ENCODE measurements around the gene COL4A4. TPM values are rescaled to one million over a fixed set of nuclear protein-coding genes. Genes with fewer than 3 reads are reported as not detected.

COL4A4 gene
- total RNA-seq, 5 donors from 2014 or later (not counting 1 experiment from before 2014, with no cell fraction given) = 0.08 to 0.28 (median 0.20) TPM

GRCh38 chr2:227020416-227020815, 143.6 kb downstream of the COL4A4 start:
- no peak overlapping the region for H3K4me3 ChIP-seq (ENCODE audit: control insufficient read depth in 1 of 2, extremely low read depth in 1 of 2, low read length in 1 of 2)
- H3K27me3 ChIP-seq (replicated peaks in 1 of 2; ENCODE audit: control insufficient read depth in 2 of 2, extremely low read depth in 1 of 2, insufficient read depth in 2 of 2, low read length in 1 of 2) = peaks cover 0 to 10% of the 10 kb centered on the region in 2 experiments
- Mint-ChIP-seq H3K36me3 (no peaks in the 10 kb centered on the region), H3K27ac (no peak overlapping the region), H3K4me1 (no peaks in the 10 kb centered on the region), H3K4me3 (no peak overlapping the region), H3K27me3 (peaks cover 6 to 15% of the 10 kb centered on the region in 2 donors), H3K9me3 (no peaks in the 10 kb centered on the region)
- no peak overlapping the region for H3K27ac ChIP-seq (ENCODE audit: low read length)
- DNase-seq (no peak), ATAC-seq (replicated peaks in 1 of 4) (no peak)
- ChIA-PET CTCF (interaction anchor here in 1 of 2 donors (0.7 kb wide), 1 partner anchor 1352 kb away, joined by 3 read pairs; no protein-coding TSS in a partner anchor), POLR2A (no interaction called here)
- 20% methylated on average over 1 of the region's 2 CpGs for WGBS (ENCODE audit: insufficient coverage)
- H3K36me3 ChIP-seq (ENCODE audit: control insufficient read depth in 2 of 2, extremely low read depth in 1 of 2, insufficient read depth in 1 of 2, low read length in 1 of 2) = no peaks in the 10 kb centered on the region
- no peaks in the 10 kb centered on the region for H3K9me3 ChIP-seq
- no peaks in the 10 kb centered on the region for H3K4me1 ChIP-seq (ENCODE audit: control insufficient read depth in 1 of 2, extremely low read depth in 1 of 2, insufficient read depth in 2 of 2, low read length in 2 of 2)

GRCh38 chr2:227016894-227017293, 147.1 kb downstream of the COL4A4 start:
- POLR2A ChIA-PET = no interaction called here
- no peak overlapping the region for H3K27ac Mint-ChIP-seq

GRCh38 chr2:227013881-227014280, 150.1 kb downstream of the COL4A4 start:
- Mint-ChIP-seq H3K4me1 (no peaks in the 10 kb centered on the region), H3K27ac (no peak overlapping the region), H3K9me3 (peaks cover 0 to 3% (median 0%) of the 10 kb centered on the region in 3 donors), H3K27me3 (peaks cover 9 to 11% of the 10 kb centered on the region in 2 donors), H3K4me3 (no peak overlapping the region), H3K36me3 (no peaks in the 10 kb centered on the region)
- Histone ChIP-seq H3K4me3 (ENCODE audit: control insufficient read depth in 1 of 2, extremely low read depth in 1 of 2, low read length in 1 of 2) (no peak overlapping the region), H3K27me3 (replicated peaks in 1 of 2; ENCODE audit: control insufficient read depth in 2 of 2, extremely low read depth in 1 of 2, insufficient read depth in 2 of 2, low read length in 1 of 2) (peaks cover 0 to 3% of the 10 kb centered on the region in 2 experiments), H3K9me3 (no peaks in the 10 kb centered on the region), H3K27ac (ENCODE audit: low read length) (no peak overlapping the region), H3K36me3 (ENCODE audit: control insufficient read depth in 2 of 2, extremely low read depth in 1 of 2, insufficient read depth in 1 of 2, low read length in 1 of 2) (no peaks in the 10 kb centered on the region), H3K4me1 (ENCODE audit: control insufficient read depth in 1 of 2, extremely low read depth in 1 of 2, insufficient read depth in 2 of 2, low read length in 2 of 2) (no peaks in the 10 kb centered on the region)
- DNase-seq = no peak
- CTCF ChIA-PET = no interaction called here
- no peak for ATAC-seq (replicated peaks in 1 of 4)
- WGBS (ENCODE audit: insufficient coverage) = 82% methylated on average over 5 of the region's 8 CpGs
- POLR2A ChIA-PET = no interaction called here

More at GRCh38 chr2:227016894-227017293, 147.1 kb downstream of the COL4A4 start:
- no peaks in the 10 kb centered on the region for H3K36me3 Mint-ChIP-seq
- Histone ChIP-seq H3K27ac (ENCODE audit: low read length) (no peak overlapping the region), H3K36me3 (ENCODE audit: control insufficient read depth in 2 of 2, extremely low read depth in 1 of 2, insufficient read depth in 1 of 2, low read length in 1 of 2) (no peaks in the 10 kb centered on the region), H3K4me3 (ENCODE audit: control insufficient read depth in 1 of 2, extremely low read depth in 1 of 2, low read length in 1 of 2) (no peak overlapping the region), H3K27me3 (replicated peaks in 1 of 2; ENCODE audit: control insufficient read depth in 2 of 2, extremely low read depth in 1 of 2, insufficient read depth in 2 of 2, low read length in 1 of 2) (peaks cover 0 to 7% of the 10 kb centered on the region in 2 experiments), H3K4me1 (ENCODE audit: control insufficient read depth in 1 of 2, extremely low read depth in 1 of 2, insufficient read depth in 2 of 2, low read length in 2 of 2) (no peaks in the 10 kb centered on the region), H3K9me3 (no peaks in the 10 kb centered on the region)
- peaks cover 9 to 21% of the 10 kb centered on the region in 2 donors for H3K27me3 Mint-ChIP-seq
- CTCF ChIA-PET = no interaction called here
- no peaks in the 10 kb centered on the region for H3K4me1 Mint-ChIP-seq
- H3K9me3 Mint-ChIP-seq = peaks cover 0 to 3% (median 0%) of the 10 kb centered on the region in 3 donors
- no peak overlapping the region for H3K4me3 Mint-ChIP-seq
- ATAC-seq (replicated peaks in 1 of 4) (no peak), DNase-seq (no peak)
- WGBS (ENCODE audit: insufficient coverage) = no CpG with 5 or more reads among the region's 4 CpGs

- Histone ChIP-seq H3K4me1 (ENCODE audit: control insufficient read depth in 1 of 2, extremely low read depth in 1 of 2, insufficient read depth in 2 of 2, low read length in 2 of 2) (no peaks in the 10 kb centered on the region), H3K4me3 (ENCODE audit: control insufficient read depth in 1 of 2, extremely low read depth in 1 of 2, low read length in 1 of 2) (no peak overlapping the region), H3K27ac (ENCODE audit: low read length) (no peak overlapping the region), H3K9me3 (no peaks in the 10 kb centered on the region), H3K27me3 (replicated peaks in 1 of 2; ENCODE audit: control insufficient read depth in 2 of 2, extremely low read depth in 1 of 2, insufficient read depth in 2 of 2, low read length in 1 of 2) (peaks cover 0 to 3% of the 10 kb centered on the region in 2 experiments), H3K36me3 (ENCODE audit: control insufficient read depth in 2 of 2, extremely low read depth in 1 of 2, insufficient read depth in 1 of 2, low read length in 1 of 2) (no peaks in the 10 kb centered on the region)
- Mint-ChIP-seq H3K36me3 (no peaks in the 10 kb centered on the region), H3K4me3 (no peak overlapping the region), H3K4me1 (no peaks in the 10 kb centered on the region), H3K27me3 (peaks cover 9 to 11% of the 10 kb centered on the region in 2 donors), H3K9me3 (peaks cover 0 to 3% (median 0%) of the 10 kb centered on the region in 3 donors), H3K27ac (no peak overlapping the region)
- POLR2A ChIA-PET = no interaction called here
- 85% methylated on average over 6 of the region's 9 CpGs for WGBS (ENCODE audit: insufficient coverage)
- DNase-seq (no peak), ATAC-seq (replicated peaks in 1 of 4) (no peak)
- CTCF ChIA-PET = no interaction called here
These were observed 150.7 kb downstream of the COL4A4 start for GRCh38 chr2:227013330-227013729.

- ChIA-PET CTCF (no interaction called here), POLR2A (no interaction called here)
- H3K27me3 ChIP-seq (replicated peaks in 1 of 2; ENCODE audit: control insufficient read depth in 2 of 2, extremely low read depth in 1 of 2, insufficient read depth in 2 of 2, low read length in 1 of 2) = no peaks in the 10 kb centered on the region
- H3K36me3 ChIP-seq (ENCODE audit: control insufficient read depth in 2 of 2, extremely low read depth in 1 of 2, insufficient read depth in 1 of 2, low read length in 1 of 2) = no peaks in the 10 kb centered on the region
- H3K4me1 ChIP-seq (ENCODE audit: control insufficient read depth in 1 of 2, extremely low read depth in 1 of 2, insufficient read depth in 2 of 2, low read length in 2 of 2) = no peaks in the 10 kb centered on the region
- 100% methylated on average over 1 of the region's 3 CpGs for WGBS (ENCODE audit: insufficient coverage)
- H3K9me3 Mint-ChIP-seq = peaks cover 0 to 3% (median 0%) of the 10 kb centered on the region in 3 donors
- H3K27ac Mint-ChIP-seq = no peak overlapping the region
- no peak for ATAC-seq (replicated peaks in 1 of 4)
- H3K4me3 Mint-ChIP-seq = no peak overlapping the region
- H3K9me3 ChIP-seq = no peaks in the 10 kb centered on the region
- no peak overlapping the region for H3K27ac ChIP-seq (ENCODE audit: low read length)
- no peak for DNase-seq
- H3K4me1 Mint-ChIP-seq = no peaks in the 10 kb centered on the region
- H3K27me3 Mint-ChIP-seq = peaks cover 6 to 9% of the 10 kb centered on the region in 2 donors
- H3K36me3 Mint-ChIP-seq = no peaks in the 10 kb centered on the region
- H3K4me3 ChIP-seq (ENCODE audit: control insufficient read depth in 1 of 2, extremely low read depth in 1 of 2, low read length in 1 of 2) = no peak overlapping the region
These were observed 153.6 kb downstream of the COL4A4 start for GRCh38 chr2:227010433-227010832.

- 98% methylated on average over 15 of the region's 17 CpGs for WGBS (ENCODE audit: insufficient coverage)
- no peak overlapping the region for H3K27ac ChIP-seq (ENCODE audit: low read length)
- ChIA-PET CTCF (no interaction called here), POLR2A (no interaction called here)
- DNase-seq = no peak
- no peaks in the 10 kb centered on the region for H3K36me3 Mint-ChIP-seq
- no peaks in the 10 kb centered on the region for H3K4me1 ChIP-seq (ENCODE audit: control insufficient read depth in 1 of 2, extremely low read depth in 1 of 2, insufficient read depth in 2 of 2, low read length in 2 of 2)
- H3K9me3 Mint-ChIP-seq = no peaks in the 10 kb centered on the region
- H3K36me3 ChIP-seq (ENCODE audit: control insufficient read depth in 2 of 2, extremely low read depth in 1 of 2, insufficient read depth in 1 of 2, low read length in 1 of 2) = no peaks in the 10 kb centered on the region
- no peaks in the 10 kb centered on the region for H3K27me3 Mint-ChIP-seq
- no peak overlapping the region for H3K4me3 ChIP-seq (ENCODE audit: control insufficient read depth in 1 of 2, extremely low read depth in 1 of 2, low read length in 1 of 2)
- no peak overlapping the region for H3K4me3 Mint-ChIP-seq
- no peaks in the 10 kb centered on the region for H3K9me3 ChIP-seq
- ATAC-seq (replicated peaks in 1 of 4) = no peak
- no peaks in the 10 kb centered on the region for H3K27me3 ChIP-seq (replicated peaks in 1 of 2; ENCODE audit: control insufficient read depth in 2 of 2, extremely low read depth in 1 of 2, insufficient read depth in 2 of 2, low read length in 1 of 2)
- H3K27ac Mint-ChIP-seq = no peak overlapping the region
- H3K4me1 Mint-ChIP-seq = no peaks in the 10 kb centered on the region
These were observed 156.1 kb downstream of the COL4A4 start for GRCh38 chr2:227007940-227008339.

GRCh38 chr2:227007148-227007547, 156.9 kb downstream of the COL4A4 start:
- H3K27me3 Mint-ChIP-seq = no peaks in the 10 kb centered on the region
- H3K4me3 ChIP-seq (ENCODE audit: control insufficient read depth in 1 of 2, extremely low read depth in 1 of 2, low read length in 1 of 2) = no peak overlapping the region
- H3K4me1 ChIP-seq (ENCODE audit: control insufficient read depth in 1 of 2, extremely low read depth in 1 of 2, insufficient read depth in 2 of 2, low read length in 2 of 2) = no peaks in the 10 kb centered on the region
- H3K9me3 ChIP-seq = no peaks in the 10 kb centered on the region
- no peaks in the 10 kb centered on the region for H3K36me3 Mint-ChIP-seq
- POLR2A ChIA-PET = no interaction called here
- 79% methylated on average over 9 of the region's 9 CpGs for WGBS (ENCODE audit: insufficient coverage)
- DNase-seq = no peak
- no peaks in the 10 kb centered on the region for H3K9me3 Mint-ChIP-seq
- H3K27ac Mint-ChIP-seq = no peak overlapping the region
- CTCF ChIA-PET = no interaction called here
- no peak overlapping the region for H3K27ac ChIP-seq (ENCODE audit: low read length)
- no peaks in the 10 kb centered on the region for H3K27me3 ChIP-seq (replicated peaks in 1 of 2; ENCODE audit: control insufficient read depth in 2 of 2, extremely low read depth in 1 of 2, insufficient read depth in 2 of 2, low read length in 1 of 2)
- ATAC-seq (replicated peaks in 1 of 4) = no peak
- H3K4me1 Mint-ChIP-seq = no peaks in the 10 kb centered on the region
- H3K36me3 ChIP-seq (ENCODE audit: control insufficient read depth in 2 of 2, extremely low read depth in 1 of 2, insufficient read depth in 1 of 2, low read length in 1 of 2) = no peaks in the 10 kb centered on the region
- H3K4me3 Mint-ChIP-seq = no peak overlapping the region

Measured in T-cell (primary cell).